GM23338 (cell line): ENCODE data around the gene DIP2C. TPM values are rescaled to one million over a fixed set of nuclear protein-coding genes. Genes with fewer than 3 reads are reported as not detected.

Experiments used
- ATAC-seq: fragments of 200-7000 bp; cut with Tn5 transposase; 3 replicates; pipeline ENCODE4 v1.9.1; 2020
- DNase-seq: peaks from one replicate; pipeline ENCODE4 v3.0.0-alpha.2; 2015; ENCODE audit warnings: low spot score
- H2AFZ ChIP-seq: fragments of 200-600 bp; sonication (generic); 2 replicates; pipeline ENCODE4 v1.8.0; 2016; ENCODE audit warnings: antibody characterized with exemption, mild to moderate bottlenecking, moderate library complexity
- H3F3A ChIP-seq: fragments of 200-600 bp; sonication (generic); replicated peaks from 2 replicates; pipeline ENCODE4 v1.8.0; 2017; ENCODE audit warnings: antibody characterized with exemption, mixed run types, low read depth
- H3K27ac ChIP-seq: fragments of 200-600 bp; sonication (generic); 2 replicates; pipeline ENCODE4 v1.6.1; 2016; ENCODE audit warnings: low read depth
- H3K27me3 ChIP-seq: fragments of 200-600 bp; sonication (generic); 2 replicates; pipeline ENCODE4 v1.8.0; 2016; ENCODE audit warnings: mild to moderate bottlenecking, mixed run types, moderate library complexity; ENCODE audit not compliant: insufficient read depth
- H3K36me3 ChIP-seq: fragments of 200-600 bp; sonication (generic); 2 replicates; pipeline ENCODE4 v1.8.0; 2016; ENCODE audit warnings: mild to moderate bottlenecking; ENCODE audit not compliant: insufficient read depth
- H3K4me1 ChIP-seq: fragments of 200-600 bp; sonication (generic); 2 replicates; pipeline ENCODE4 v1.8.0; 2016; ENCODE audit warnings: mild to moderate bottlenecking, moderate library complexity; ENCODE audit not compliant: insufficient read depth
- H3K4me2 ChIP-seq: fragments of 200-600 bp; sonication (generic); 2 replicates; pipeline ENCODE4 v1.7.1; 2017; ENCODE audit warnings: mixed run types
- H3K4me3 ChIP-seq: fragments of 200-600 bp; sonication (generic); 2 replicates; pipeline ENCODE4 v1.6.1; 2016; ENCODE audit warnings: mixed run types
- H3K79me2 ChIP-seq: fragments of 200-600 bp; sonication (generic); replicated peaks from 2 replicates; pipeline ENCODE4 v1.8.0; 2017; ENCODE audit warnings: mild to moderate bottlenecking; ENCODE audit not compliant: insufficient read depth
- H3K9me2 ChIP-seq: fragments of 200-600 bp; sonication (generic); 2 replicates; pipeline ENCODE4 v1.8.0; 2017; ENCODE audit not compliant: insufficient read depth
- H4K20me1 ChIP-seq: fragments of 200-600 bp; sonication (generic); replicated peaks from 2 replicates; pipeline ENCODE4 v1.8.0; 2017; ENCODE audit warnings: mild to moderate bottlenecking; ENCODE audit not compliant: insufficient read depth
- H3K27ac Mint-ChIP-seq: 2 replicates; pipeline ENCODE4 v1.8.0; 2020; ENCODE audit warnings: inconsistent platforms, mild to moderate bottlenecking, moderate library complexity, mixed read lengths
- H3K27me3 Mint-ChIP-seq: 3 replicates; pipeline ENCODE4 v1.8.0; 2022; ENCODE audit warnings: low read depth, mild to moderate bottlenecking, moderate library complexity, mixed read lengths, inconsistent platforms; ENCODE audit not compliant: insufficient read depth, poor library complexity
- H3K36me3 Mint-ChIP-seq: 3 replicates; pipeline ENCODE4 v1.8.0; 2021; ENCODE audit warnings: low read depth, mild to moderate bottlenecking, inconsistent platforms, moderate library complexity, mixed read lengths
- H3K4me1 Mint-ChIP-seq: 3 replicates; pipeline ENCODE4 v1.8.0; 2020; ENCODE audit warnings: mild to moderate bottlenecking, inconsistent platforms, mixed read lengths
- H3K4me3 Mint-ChIP-seq: 3 replicates; pipeline ENCODE4 v1.8.0; 2021; ENCODE audit warnings: moderate library complexity, mild to moderate bottlenecking, inconsistent platforms, mixed read lengths
- H3K9me3 Mint-ChIP-seq: 3 replicates; pipeline ENCODE4 v1.8.0; 2020; ENCODE audit warnings: moderate library complexity, mild to moderate bottlenecking, inconsistent platforms, mixed read lengths
- CREB1 ChIP-seq: fragments of 250-450 bp; sonication (Bioruptor Pico); IDR thresholded peaks from 2 replicates; pipeline ENCODE4 v1.5.0; 2020; ENCODE audit warnings: low read depth, mild to moderate bottlenecking, moderate library complexity
- EZH2 ChIP-seq: fragments of 200-600 bp; sonication (generic); IDR thresholded peaks from one replicate; pipeline ENCODE4 v1.8.0; 2017; ENCODE audit warnings: antibody characterized with exemption, mild to moderate bottlenecking, low read depth; ENCODE audit not compliant: unreplicated experiment
- EZH2phosphoT487 ChIP-seq: fragments of 200-600 bp; sonication (generic); IDR thresholded peaks from one replicate; pipeline ENCODE4 v1.8.1; 2018; ENCODE audit warnings: antibody characterized with exemption; ENCODE audit not compliant: unreplicated experiment
- JUNB ChIP-seq: IDR thresholded peaks from one replicate; pipeline ENCODE4 v1.6.1; 2016; ENCODE audit warnings: antibody characterized with exemption; ENCODE audit not compliant: unreplicated experiment
- NANOG ChIP-seq: IDR thresholded peaks from 2 replicates; pipeline ENCODE4 v1.6.1; 2016; ENCODE audit warnings: antibody characterized with exemption, borderline replicate concordance
- POLR2AphosphoS5 ChIP-seq: IDR thresholded peaks from 2 replicates; pipeline ENCODE4 v1.6.1; 2016; ENCODE audit warnings: antibody characterized with exemption, low read depth
- STAT1 ChIP-seq: IDR thresholded peaks from one replicate; pipeline ENCODE4 v1.6.1; 2016; ENCODE audit warnings: antibody characterized with exemption; ENCODE audit not compliant: unreplicated experiment
- ZNF114 ChIP-seq: fragments of 250-450 bp; sonication (Bioruptor Pico); IDR thresholded peaks from 2 replicates; pipeline ENCODE4 v1.5.0; 2020; ENCODE audit warnings: mild to moderate bottlenecking, moderate library complexity
- ZNF331 ChIP-seq: fragments of 250-450 bp; sonication (Bioruptor Pico); IDR thresholded peaks from 2 replicates; pipeline ENCODE4 v1.5.0; 2020; ENCODE audit warnings: low read depth, mild to moderate bottlenecking, moderate library complexity
- polyA plus RNA-seq: library from polyadenylated mRNA; unstranded; fragments of >200 nt; fragmentation: Nextera tagmentation; extraction: Ambion mirVana; gene quantifications from 2 replicates; pipeline ENCODE4 v1.2.1, GENCODE V29; 2016
- total RNA-seq: library from RNA; depleted of rRNA; stranded (reverse); fragments of >200 nt; shearing (Covaris generic); gene quantifications from 2 replicates; pipeline ENCODE4 v1.2.3, GENCODE V29; 2014
- TF ChIP-seq, protein P1 (sequence below): fragments of 250-450 bp; sonication (Bioruptor Pico); IDR thresholded peaks from 2 replicates; pipeline ENCODE4 v1.5.0; 2020; ENCODE audit warnings: mild to moderate bottlenecking, moderate library complexity
- TF ChIP-seq, protein P2 (sequence below): IDR thresholded peaks from 2 replicates; pipeline ENCODE4 v1.6.1; 2016; ENCODE audit warnings: antibody characterized with exemption
- TF ChIP-seq, protein P3 (sequence below): IDR thresholded peaks from one replicate; pipeline ENCODE4 v1.6.1; 2018; ENCODE audit warnings: antibody characterized with exemption; ENCODE audit not compliant: unreplicated experiment
- TF ChIP-seq, protein P4 (sequence below), 2 experiments: fragments of 200-600 bp in 1 of 2; sonication (generic) in 1 of 2; conservative IDR thresholded peaks; 2 replicates each; pipeline versions ENCODE4 v1.5.1 to v1.6.1; 2016 to 2017; ENCODE audit warnings: antibody characterized with exemption in 2 of 2, low read depth in 2 of 2, mild to moderate bottlenecking in 2 of 2, moderate library complexity in 1 of 2

DIP2C gene
- total and polyA plus RNA-seq, 2 experiments from 2014 or later = 5.1 to 7.7 TPM

DNA sequence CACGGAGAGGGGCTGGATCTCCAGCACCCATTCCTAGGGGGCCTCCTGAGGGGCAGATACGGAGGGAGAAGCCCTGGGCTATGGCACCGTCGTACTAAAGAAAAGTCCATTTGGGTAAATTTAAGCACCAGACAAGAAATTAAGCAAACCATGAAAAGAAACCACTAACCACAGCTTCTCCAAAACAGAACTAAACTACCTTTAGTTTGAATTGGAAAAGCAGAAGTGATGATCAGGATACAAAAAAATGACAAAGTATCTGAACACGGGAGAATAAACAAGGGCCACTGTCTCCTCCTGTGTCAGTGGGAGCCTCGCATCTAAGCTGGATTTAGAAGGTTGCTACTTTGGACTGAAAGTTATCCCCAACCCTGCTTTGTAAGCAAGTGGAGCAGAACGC lies 69.1 kb downstream of the DIP2C start:
- Histone ChIP-seq H3K27me3 (no peaks in the 10 kb centered on the region), H3K4me1 (peaks cover 12% of the 10 kb centered on the region), H2AFZ (no peak overlapping the region), H3K79me2 (peaks cover 22% of the 10 kb centered on the region), H3K9me2 (no peaks in the 10 kb centered on the region), H3K4me3 (no peak overlapping the region), H3F3A (peaks cover 3% of the 10 kb centered on the region; the same call in 1 of the 2 replicates), H3K36me3 (no peaks in the 10 kb centered on the region), H4K20me1 (no peaks in the 10 kb centered on the region), H3K27ac (no peak overlapping the region), H3K4me2 (no peak overlapping the region)
- Mint-ChIP-seq H3K36me3 (no peaks in the 10 kb centered on the region), H3K4me3 (no peak overlapping the region), H3K4me1 (peaks cover 39% of the 10 kb centered on the region), H3K9me3 (no peaks in the 10 kb centered on the region), H3K27ac (no peak overlapping the region), H3K27me3 (peaks cover 15% of the 10 kb centered on the region)
- no peak for DNase-seq
- no peak for ATAC-seq
- TF ChIP-seq, protein P1, sequence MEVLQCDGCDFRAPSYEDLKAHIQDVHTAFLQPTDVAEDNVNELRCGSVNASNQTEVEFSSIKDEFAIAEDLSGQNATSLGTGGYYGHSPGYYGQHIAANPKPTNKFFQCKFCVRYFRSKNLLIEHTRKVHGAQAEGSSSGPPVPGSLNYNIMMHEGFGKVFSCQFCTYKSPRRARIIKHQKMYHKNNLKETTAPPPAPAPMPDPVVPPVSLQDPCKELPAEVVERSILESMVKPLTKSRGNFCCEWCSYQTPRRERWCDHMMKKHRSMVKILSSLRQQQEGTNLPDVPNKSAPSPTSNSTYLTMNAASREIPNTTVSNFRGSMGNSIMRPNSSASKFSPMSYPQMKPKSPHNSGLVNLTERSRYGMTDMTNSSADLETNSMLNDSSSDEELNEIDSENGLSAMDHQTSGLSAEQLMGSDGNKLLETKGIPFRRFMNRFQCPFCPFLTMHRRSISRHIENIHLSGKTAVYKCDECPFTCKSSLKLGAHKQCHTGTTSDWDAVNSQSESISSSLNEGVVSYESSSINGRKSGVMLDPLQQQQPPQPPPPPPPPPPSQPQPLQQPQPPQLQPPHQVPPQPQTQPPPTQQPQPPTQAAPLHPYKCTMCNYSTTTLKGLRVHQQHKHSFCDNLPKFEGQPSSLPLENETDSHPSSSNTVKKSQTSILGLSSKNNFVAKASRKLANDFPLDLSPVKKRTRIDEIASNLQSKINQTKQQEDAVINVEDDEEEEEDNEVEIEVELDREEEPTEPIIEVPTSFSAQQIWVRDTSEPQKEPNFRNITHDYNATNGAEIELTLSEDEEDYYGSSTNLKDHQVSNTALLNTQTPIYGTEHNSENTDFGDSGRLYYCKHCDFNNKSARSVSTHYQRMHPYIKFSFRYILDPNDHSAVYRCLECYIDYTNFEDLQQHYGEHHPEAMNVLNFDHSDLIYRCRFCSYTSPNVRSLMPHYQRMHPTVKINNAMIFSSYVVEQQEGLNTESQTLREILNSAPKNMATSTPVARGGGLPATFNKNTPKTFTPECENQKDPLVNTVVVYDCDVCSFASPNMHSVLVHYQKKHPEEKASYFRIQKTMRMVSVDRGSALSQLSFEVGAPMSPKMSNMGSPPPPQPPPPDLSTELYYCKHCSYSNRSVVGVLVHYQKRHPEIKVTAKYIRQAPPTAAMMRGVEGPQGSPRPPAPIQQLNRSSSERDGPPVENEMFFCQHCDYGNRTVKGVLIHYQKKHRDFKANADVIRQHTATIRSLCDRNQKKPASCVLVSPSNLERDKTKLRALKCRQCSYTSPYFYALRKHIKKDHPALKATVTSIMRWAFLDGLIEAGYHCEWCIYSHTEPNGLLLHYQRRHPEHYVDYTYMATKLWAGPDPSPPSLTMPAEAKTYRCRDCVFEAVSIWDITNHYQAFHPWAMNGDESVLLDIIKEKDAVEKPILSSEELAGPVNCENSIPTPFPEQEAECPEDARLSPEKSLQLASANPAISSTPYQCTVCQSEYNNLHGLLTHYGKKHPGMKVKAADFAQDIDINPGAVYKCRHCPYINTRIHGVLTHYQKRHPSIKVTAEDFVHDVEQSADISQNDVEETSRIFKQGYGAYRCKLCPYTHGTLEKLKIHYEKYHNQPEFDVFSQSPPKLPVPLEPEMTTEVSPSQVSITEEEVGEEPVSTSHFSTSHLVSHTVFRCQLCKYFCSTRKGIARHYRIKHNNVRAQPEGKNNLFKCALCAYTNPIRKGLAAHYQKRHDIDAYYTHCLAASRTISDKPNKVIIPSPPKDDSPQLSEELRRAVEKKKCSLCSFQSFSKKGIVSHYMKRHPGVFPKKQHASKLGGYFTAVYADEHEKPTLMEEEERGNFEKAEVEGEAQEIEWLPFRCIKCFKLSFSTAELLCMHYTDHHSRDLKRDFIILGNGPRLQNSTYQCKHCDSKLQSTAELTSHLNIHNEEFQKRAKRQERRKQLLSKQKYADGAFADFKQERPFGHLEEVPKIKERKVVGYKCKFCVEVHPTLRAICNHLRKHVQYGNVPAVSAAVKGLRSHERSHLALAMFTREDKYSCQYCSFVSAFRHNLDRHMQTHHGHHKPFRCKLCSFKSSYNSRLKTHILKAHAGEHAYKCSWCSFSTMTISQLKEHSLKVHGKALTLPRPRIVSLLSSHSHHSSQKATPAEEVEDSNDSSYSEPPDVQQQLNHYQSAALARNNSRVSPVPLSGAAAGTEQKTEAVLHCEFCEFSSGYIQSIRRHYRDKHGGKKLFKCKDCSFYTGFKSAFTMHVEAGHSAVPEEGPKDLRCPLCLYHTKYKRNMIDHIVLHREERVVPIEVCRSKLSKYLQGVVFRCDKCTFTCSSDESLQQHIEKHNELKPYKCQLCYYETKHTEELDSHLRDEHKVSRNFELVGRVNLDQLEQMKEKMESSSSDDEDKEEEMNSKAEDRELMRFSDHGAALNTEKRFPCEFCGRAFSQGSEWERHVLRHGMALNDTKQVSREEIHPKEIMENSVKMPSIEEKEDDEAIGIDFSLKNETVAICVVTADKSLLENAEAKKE (CRISPR knock-in tag) = no peak
- TF ChIP-seq NANOG (no peak), JUNB (no peak), ZNF114 (CRISPR knock-in tag) (no peak), EZH2 (no peak), ZNF331 (no peak), CREB1 (CRISPR knock-in tag) (no peak), POLR2AphosphoS5 (no peak), STAT1 (no peak), EZH2phosphoT487 (no peak)
- TF ChIP-seq, protein P2, sequence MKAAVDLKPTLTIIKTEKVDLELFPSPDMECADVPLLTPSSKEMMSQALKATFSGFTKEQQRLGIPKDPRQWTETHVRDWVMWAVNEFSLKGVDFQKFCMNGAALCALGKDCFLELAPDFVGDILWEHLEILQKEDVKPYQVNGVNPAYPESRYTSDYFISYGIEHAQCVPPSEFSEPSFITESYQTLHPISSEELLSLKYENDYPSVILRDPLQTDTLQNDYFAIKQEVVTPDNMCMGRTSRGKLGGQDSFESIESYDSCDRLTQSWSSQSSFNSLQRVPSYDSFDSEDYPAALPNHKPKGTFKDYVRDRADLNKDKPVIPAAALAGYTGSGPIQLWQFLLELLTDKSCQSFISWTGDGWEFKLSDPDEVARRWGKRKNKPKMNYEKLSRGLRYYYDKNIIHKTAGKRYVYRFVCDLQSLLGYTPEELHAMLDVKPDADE = no peak
- TF ChIP-seq, protein P3, sequence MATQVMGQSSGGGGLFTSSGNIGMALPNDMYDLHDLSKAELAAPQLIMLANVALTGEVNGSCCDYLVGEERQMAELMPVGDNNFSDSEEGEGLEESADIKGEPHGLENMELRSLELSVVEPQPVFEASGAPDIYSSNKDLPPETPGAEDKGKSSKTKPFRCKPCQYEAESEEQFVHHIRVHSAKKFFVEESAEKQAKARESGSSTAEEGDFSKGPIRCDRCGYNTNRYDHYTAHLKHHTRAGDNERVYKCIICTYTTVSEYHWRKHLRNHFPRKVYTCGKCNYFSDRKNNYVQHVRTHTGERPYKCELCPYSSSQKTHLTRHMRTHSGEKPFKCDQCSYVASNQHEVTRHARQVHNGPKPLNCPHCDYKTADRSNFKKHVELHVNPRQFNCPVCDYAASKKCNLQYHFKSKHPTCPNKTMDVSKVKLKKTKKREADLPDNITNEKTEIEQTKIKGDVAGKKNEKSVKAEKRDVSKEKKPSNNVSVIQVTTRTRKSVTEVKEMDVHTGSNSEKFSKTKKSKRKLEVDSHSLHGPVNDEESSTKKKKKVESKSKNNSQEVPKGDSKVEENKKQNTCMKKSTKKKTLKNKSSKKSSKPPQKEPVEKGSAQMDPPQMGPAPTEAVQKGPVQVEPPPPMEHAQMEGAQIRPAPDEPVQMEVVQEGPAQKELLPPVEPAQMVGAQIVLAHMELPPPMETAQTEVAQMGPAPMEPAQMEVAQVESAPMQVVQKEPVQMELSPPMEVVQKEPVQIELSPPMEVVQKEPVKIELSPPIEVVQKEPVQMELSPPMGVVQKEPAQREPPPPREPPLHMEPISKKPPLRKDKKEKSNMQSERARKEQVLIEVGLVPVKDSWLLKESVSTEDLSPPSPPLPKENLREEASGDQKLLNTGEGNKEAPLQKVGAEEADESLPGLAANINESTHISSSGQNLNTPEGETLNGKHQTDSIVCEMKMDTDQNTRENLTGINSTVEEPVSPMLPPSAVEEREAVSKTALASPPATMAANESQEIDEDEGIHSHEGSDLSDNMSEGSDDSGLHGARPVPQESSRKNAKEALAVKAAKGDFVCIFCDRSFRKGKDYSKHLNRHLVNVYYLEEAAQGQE = no peak
- TF ChIP-seq, protein P4, sequence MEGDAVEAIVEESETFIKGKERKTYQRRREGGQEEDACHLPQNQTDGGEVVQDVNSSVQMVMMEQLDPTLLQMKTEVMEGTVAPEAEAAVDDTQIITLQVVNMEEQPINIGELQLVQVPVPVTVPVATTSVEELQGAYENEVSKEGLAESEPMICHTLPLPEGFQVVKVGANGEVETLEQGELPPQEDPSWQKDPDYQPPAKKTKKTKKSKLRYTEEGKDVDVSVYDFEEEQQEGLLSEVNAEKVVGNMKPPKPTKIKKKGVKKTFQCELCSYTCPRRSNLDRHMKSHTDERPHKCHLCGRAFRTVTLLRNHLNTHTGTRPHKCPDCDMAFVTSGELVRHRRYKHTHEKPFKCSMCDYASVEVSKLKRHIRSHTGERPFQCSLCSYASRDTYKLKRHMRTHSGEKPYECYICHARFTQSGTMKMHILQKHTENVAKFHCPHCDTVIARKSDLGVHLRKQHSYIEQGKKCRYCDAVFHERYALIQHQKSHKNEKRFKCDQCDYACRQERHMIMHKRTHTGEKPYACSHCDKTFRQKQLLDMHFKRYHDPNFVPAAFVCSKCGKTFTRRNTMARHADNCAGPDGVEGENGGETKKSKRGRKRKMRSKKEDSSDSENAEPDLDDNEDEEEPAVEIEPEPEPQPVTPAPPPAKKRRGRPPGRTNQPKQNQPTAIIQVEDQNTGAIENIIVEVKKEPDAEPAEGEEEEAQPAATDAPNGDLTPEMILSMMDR (conservative IDR thresholded peaks at IDR 0.05; ENCODE audit: low read depth in 2 of 2) = no peak
